Dendritic cell treated with granulocyte-macrophage colony-stimulating factor and Interleukin-4, amounts not matched to agents 40 ng/mL and 50 ng/mL, for 4 days (primary cell): Measurements from ENCODE around the gene ATG4D.
"Not testable (repeated sequence)": the region's sequence is repeated elsewhere in the genome, so short reads cannot be mapped to it uniquely, and the experiment has no call there.

Source experiments
- H3K27ac Mint-ChIP-seq: one replicate; pipeline ENCODE4 v1.8.0; 2022; ENCODE audit warnings: mild to moderate bottlenecking, mixed read lengths
- H3K27me3 Mint-ChIP-seq: one replicate; pipeline ENCODE4 v1.8.0; 2022; ENCODE audit warnings: mild to moderate bottlenecking, mixed read lengths
- H3K36me3 Mint-ChIP-seq: one replicate; pipeline ENCODE4 v1.8.0; 2022; ENCODE audit warnings: low read depth, mixed read lengths
- H3K4me1 Mint-ChIP-seq: one replicate; pipeline ENCODE4 v1.8.0; 2022; ENCODE audit warnings: low read depth, mixed read lengths
- H3K4me3 Mint-ChIP-seq: one replicate; pipeline ENCODE4 v1.8.0; 2022; ENCODE audit warnings: mild to moderate bottlenecking, moderate library complexity, mixed read lengths
- H3K9me3 Mint-ChIP-seq: one replicate; pipeline ENCODE4 v1.8.0; 2022; ENCODE audit warnings: mixed read lengths
- intact Hi-C: fragments of 100-400 bp; cut with micrococcal nuclease; formaldehyde crosslinking; loops from one replicate; pipeline ENCODE4 v1.15.0; 2022

ATG4D gene

GRCh38 chr19:10514211-10515145 lies 29.2 kb upstream of the ATG4D start:
- Mint-ChIP-seq H3K27me3 (peaks cover 73% of the 10 kb centered on the region), H3K9me3 (no peaks in the 10 kb centered on the region), H3K4me3 (no peak overlapping the region), H3K36me3 (no peaks in the 10 kb centered on the region), H3K4me1 (peaks cover 46% of the 10 kb centered on the region), H3K27ac (no peak overlapping the region)
- intact Hi-C loops, result no loop called here

GRCh38 chr19:10516064-10516385 lies 27.7 kb upstream of the ATG4D start:
- H3K27ac Mint-ChIP-seq, result no peak overlapping the region
- H3K27me3 Mint-ChIP-seq, result peaks cover 83% of the 10 kb centered on the region
- no peaks in the 10 kb centered on the region for H3K36me3 Mint-ChIP-seq
- intact Hi-C loops, result no loop called here
- H3K9me3 Mint-ChIP-seq, result no peaks in the 10 kb centered on the region
- H3K4me1 Mint-ChIP-seq, result peaks cover 47% of the 10 kb centered on the region
- H3K4me3 Mint-ChIP-seq, result no peak overlapping the region

- intact Hi-C loops, result no loop called here
- H3K27me3 Mint-ChIP-seq, result peaks cover 79% of the 10 kb centered on the region
- no peaks in the 10 kb centered on the region for H3K9me3 Mint-ChIP-seq
- H3K27ac Mint-ChIP-seq, result no peak overlapping the region
- no peaks in the 10 kb centered on the region for H3K36me3 Mint-ChIP-seq
- H3K4me1 Mint-ChIP-seq, result peaks cover 47% of the 10 kb centered on the region
- H3K4me3 Mint-ChIP-seq, result peak overlapping the region; percentile 30
Measured at GRCh38 chr19:10516671-10517286, 26.9 kb upstream of the ATG4D start.

GRCh38 chr19:10517361-10517759 lies 26.3 kb upstream of the ATG4D start, which contains the start of gene S1PR5:
S1PR5 (minus strand) TSS chr19:10517447; CDS start chr19:10515011, 2,436 bp downstream.
- intact Hi-C loops, result no loop called here
- Mint-ChIP-seq H3K27ac (peak within 1 kb of the TSS; percentile 5), H3K4me1 (peaks cover 47% of the 10 kb centered on the region), H3K36me3 (no peaks in the 10 kb centered on the region), H3K27me3 (peaks cover 85% of the 10 kb centered on the region), H3K9me3 (no peaks in the 10 kb centered on the region), H3K4me3 (peak within 1 kb of the TSS; percentile 35)

- peak overlapping the region; percentile 35 for H3K4me3 Mint-ChIP-seq
- no peaks in the 10 kb centered on the region for H3K9me3 Mint-ChIP-seq
- H3K27ac Mint-ChIP-seq, result peak overlapping the region; percentile 5
- peaks cover 80% of the 10 kb centered on the region for H3K27me3 Mint-ChIP-seq
- peaks cover 43% of the 10 kb centered on the region for H3K4me1 Mint-ChIP-seq
- intact Hi-C loops, result no loop called here
- no peaks in the 10 kb centered on the region for H3K36me3 Mint-ChIP-seq
Measured at GRCh38 chr19:10517760-10518443, 25.8 kb upstream of the ATG4D start.

GRCh38 chr19:10518444-10519361 lies 25.0 kb upstream of the ATG4D start:
- Mint-ChIP-seq H3K4me3 (no peak overlapping the region), H3K4me1 (peaks cover 35% of the 10 kb centered on the region), H3K9me3 (no peaks in the 10 kb centered on the region), H3K27ac (peak overlapping the region; percentile 5), H3K36me3 (no peaks in the 10 kb centered on the region), H3K27me3 (peaks cover 77% of the 10 kb centered on the region)
- intact Hi-C loops, result no loop called here

GRCh38 chr19:10519421-10519820 lies 24.3 kb upstream of the ATG4D start:
- intact Hi-C loops, result no loop called here
- no peaks in the 10 kb centered on the region for H3K36me3 Mint-ChIP-seq
- no peak overlapping the region for H3K4me3 Mint-ChIP-seq
- no peak overlapping the region for H3K27ac Mint-ChIP-seq
- H3K4me1 Mint-ChIP-seq, result peaks cover 30% of the 10 kb centered on the region
- H3K27me3 Mint-ChIP-seq, result peaks cover 75% of the 10 kb centered on the region
- H3K9me3 Mint-ChIP-seq, result no peaks in the 10 kb centered on the region

GRCh38 chr19:10520652-10521318 lies 22.9 kb upstream of the ATG4D start:
- Mint-ChIP-seq H3K27ac (no peak overlapping the region), H3K4me3 (no peak overlapping the region), H3K4me1 (peaks cover 25% of the 10 kb centered on the region), H3K9me3 (no peaks in the 10 kb centered on the region), H3K27me3 (peaks cover 61% of the 10 kb centered on the region), H3K36me3 (no peaks in the 10 kb centered on the region)
- intact Hi-C loops, result no loop called here

GRCh38 chr19:10521461-10522171 lies 22.1 kb upstream of the ATG4D start:
- H3K4me3 Mint-ChIP-seq, result no peak overlapping the region
- no peaks in the 10 kb centered on the region for H3K9me3 Mint-ChIP-seq
- no peak overlapping the region for H3K27ac Mint-ChIP-seq
- intact Hi-C loops, result no loop called here
- H3K36me3 Mint-ChIP-seq, result no peaks in the 10 kb centered on the region
- peaks cover 23% of the 10 kb centered on the region for H3K4me1 Mint-ChIP-seq
- H3K27me3 Mint-ChIP-seq, result peaks cover 53% of the 10 kb centered on the region

- Mint-ChIP-seq H3K4me1 (peaks cover 14% of the 10 kb centered on the region), H3K36me3 (no peaks in the 10 kb centered on the region), H3K9me3 (no peaks in the 10 kb centered on the region), H3K27me3 (peaks cover 41% of the 10 kb centered on the region), H3K4me3 (no peak overlapping the region), H3K27ac (no peak overlapping the region)
- intact Hi-C loops, result no loop called here
Measured at GRCh38 chr19:10523135-10523636, 20.5 kb upstream of the ATG4D start.

GRCh38 chr19:10525636-10526035 lies 18.1 kb upstream of the ATG4D start:
- Mint-ChIP-seq H3K27me3 (peaks cover 22% of the 10 kb centered on the region), H3K4me3 (no peak overlapping the region), H3K36me3 (no peaks in the 10 kb centered on the region), H3K9me3 (no peaks in the 10 kb centered on the region), H3K4me1 (no peaks in the 10 kb centered on the region), H3K27ac (no peak overlapping the region)
- intact Hi-C loops, result no loop called here

GRCh38 chr19:10526887-10527286 lies 16.8 kb upstream of the ATG4D start:
- H3K36me3 Mint-ChIP-seq, H3K4me1 Mint-ChIP-seq, H3K4me3 Mint-ChIP-seq, H3K9me3 Mint-ChIP-seq, intact Hi-C loops, H3K27ac Mint-ChIP-seq: not testable (repeated sequence)
- H3K27me3 Mint-ChIP-seq, result peaks cover 16% of the 10 kb centered on the region
